T-helper 22 cell (primary cell): ENCODE measurements around the gene ERCC6L2.

Experiments
- DNase-seq: peaks from one replicate; pipeline ENCODE4 v3.0.0-alpha.2; 2020; ENCODE audit warnings: low read depth

Gene ERCC6L2

GRCh38 chr9:95875305-95876137, at the start of gene ERCC6L2:
Gene ERCC6L2, plus strand, starts transcription at chr9:95875691. Its CDS starts 348 bp downstream, at chr9:95876039.
- peak; percentile 84 for DNase-seq

- no peak for DNase-seq
Measured at GRCh38 chr9:95826183-95826838, 49.2 kb upstream of the ERCC6L2 start.

- DNase-seq, result no peak
Measured at GRCh38 chr9:95830768-95831167, 44.7 kb upstream of the ERCC6L2 start.

- DNase-seq, result no peak
Measured at GRCh38 chr9:95831810-95832209, 43.7 kb upstream of the ERCC6L2 start.

GRCh38 chr9:95833546-95834178, 41.8 kb upstream of the ERCC6L2 start:
- DNase-seq, result no peak

- DNase-seq, result no peak
Measured at GRCh38 chr9:95834281-95834907, 41.1 kb upstream of the ERCC6L2 start.

GRCh38 chr9:95835393-95835792, 40.1 kb upstream of the ERCC6L2 start:
- no peak for DNase-seq

- DNase-seq, result no peak
Measured at GRCh38 chr9:95836072-95836471, 39.4 kb upstream of the ERCC6L2 start.

GRCh38 chr9:95839012-95839411, 36.5 kb upstream of the ERCC6L2 start:
- DNase-seq, result no peak

- no peak for DNase-seq
Measured at GRCh38 chr9:95840074-95840473, 35.4 kb upstream of the ERCC6L2 start.

GRCh38 chr9:95841377-95841776, 34.1 kb upstream of the ERCC6L2 start:
- DNase-seq, result no peak

- no peak for DNase-seq
Measured at GRCh38 chr9:95845751-95846150, 29.7 kb upstream of the ERCC6L2 start.

- no peak for DNase-seq
Measured at GRCh38 chr9:95848764-95849163, 26.7 kb upstream of the ERCC6L2 start.

GRCh38 chr9:95852059-95853032, 23.1 kb upstream of the ERCC6L2 start:
- DNase-seq, result no peak

- no peak for DNase-seq
Measured at GRCh38 chr9:95854386-95855020, 21.0 kb upstream of the ERCC6L2 start.

GRCh38 chr9:95855961-95856360, 19.5 kb upstream of the ERCC6L2 start:
- no peak for DNase-seq

- DNase-seq, result no peak
Measured at GRCh38 chr9:95857124-95857523, 18.4 kb upstream of the ERCC6L2 start.

GRCh38 chr9:95857896-95858295, 17.6 kb upstream of the ERCC6L2 start:
- DNase-seq, result no peak

- no peak for DNase-seq
Measured at GRCh38 chr9:95862343-95862742, 13.1 kb upstream of the ERCC6L2 start.

- no peak for DNase-seq
Measured at GRCh38 chr9:95864852-95865580, 10.5 kb upstream of the ERCC6L2 start.
